Measurements from ENCODE around the gene WDR88.
"Not testable (repeated sequence)": the region's sequence is repeated elsewhere in the genome, so short reads cannot be mapped to it uniquely, and the experiment has no call there.

WDR88 gene, protein sequence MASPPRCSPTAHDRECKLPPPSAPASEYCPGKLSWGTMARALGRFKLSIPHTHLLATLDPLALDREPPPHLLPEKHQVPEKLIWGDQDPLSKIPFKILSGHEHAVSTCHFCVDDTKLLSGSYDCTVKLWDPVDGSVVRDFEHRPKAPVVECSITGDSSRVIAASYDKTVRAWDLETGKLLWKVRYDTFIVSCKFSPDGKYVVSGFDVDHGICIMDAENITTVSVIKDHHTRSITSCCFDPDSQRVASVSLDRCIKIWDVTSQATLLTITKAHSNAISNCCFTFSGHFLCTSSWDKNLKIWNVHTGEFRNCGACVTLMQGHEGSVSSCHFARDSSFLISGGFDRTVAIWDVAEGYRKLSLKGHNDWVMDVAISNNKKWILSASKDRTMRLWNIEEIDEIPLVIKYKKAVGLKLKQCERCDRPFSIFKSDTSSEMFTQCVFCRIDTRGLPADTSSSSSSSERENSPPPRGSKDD

DNA sequence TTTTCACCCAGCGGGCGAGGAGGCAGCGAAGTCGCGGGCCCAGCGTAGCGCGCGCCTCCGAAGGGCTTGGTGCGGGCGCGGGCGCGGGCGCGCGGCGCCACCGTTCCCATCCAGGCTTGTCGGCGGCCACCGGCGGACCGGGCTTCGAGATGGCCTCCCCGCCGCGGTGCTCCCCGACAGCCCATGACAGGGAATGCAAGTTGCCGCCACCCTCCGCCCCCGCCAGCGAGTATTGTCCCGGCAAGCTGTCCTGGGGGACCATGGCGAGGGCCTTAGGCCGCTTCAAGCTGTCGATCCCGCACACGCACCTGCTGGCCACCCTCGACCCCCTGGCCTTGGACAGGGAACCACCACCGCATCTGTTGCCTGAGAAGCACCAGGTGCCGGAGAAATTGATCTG lies at the start of gene WDR88:
TSS of gene WDR88 (plus strand) at position 94 of the 400 bp plus-strand sequence. CDS start at position 150, 56 bp downstream.
- DNase-seq, result no peak

DNA sequence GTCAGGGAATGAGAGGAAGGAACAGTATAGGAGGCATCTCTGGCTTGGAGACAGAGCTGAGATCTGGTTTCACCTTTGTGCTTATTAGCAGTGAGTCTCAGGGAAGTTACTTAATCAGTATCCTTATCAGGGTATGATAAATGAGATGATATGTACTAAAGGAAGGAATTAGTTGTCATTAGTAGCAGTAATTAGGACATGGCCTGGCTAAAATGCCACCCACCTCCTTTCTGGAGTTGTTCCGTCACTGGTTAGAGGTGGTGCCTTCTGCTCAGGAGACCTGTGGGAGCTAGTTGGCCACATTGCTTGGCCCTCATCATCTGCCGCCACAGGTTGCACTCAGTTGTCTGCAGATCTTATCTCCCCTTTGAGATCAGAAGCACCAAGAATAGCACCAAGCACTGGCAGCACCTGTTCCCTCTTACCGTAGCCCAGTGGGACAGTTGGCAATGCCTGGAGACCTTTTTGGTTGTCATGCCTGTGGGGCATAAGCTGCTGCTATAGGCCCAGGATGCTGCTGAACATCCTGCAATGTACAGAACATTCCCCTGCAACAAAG lies 46.3 kb upstream of the WDR88 start:
- no peak for DNase-seq

DNA sequence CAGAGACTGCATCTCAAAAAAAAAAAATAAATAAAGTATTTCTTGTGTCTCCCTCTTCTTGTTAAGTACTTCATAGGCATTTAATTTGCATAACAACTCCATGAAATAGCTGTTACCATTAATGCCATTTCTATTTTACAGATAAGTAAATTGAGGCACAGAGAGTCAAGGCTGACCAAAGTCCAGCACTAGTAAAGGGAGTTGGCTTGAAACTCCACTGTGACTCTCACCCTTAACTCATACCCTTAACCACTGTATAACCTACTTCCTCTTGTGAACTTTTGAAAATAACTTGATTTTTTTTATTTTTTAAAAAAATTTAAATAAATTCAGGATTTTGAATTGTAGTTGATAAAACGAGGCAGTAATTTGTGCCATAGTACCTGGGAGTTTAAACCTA lies 45.0 kb upstream of the WDR88 start:
- DNase-seq, result no peak

DNA sequence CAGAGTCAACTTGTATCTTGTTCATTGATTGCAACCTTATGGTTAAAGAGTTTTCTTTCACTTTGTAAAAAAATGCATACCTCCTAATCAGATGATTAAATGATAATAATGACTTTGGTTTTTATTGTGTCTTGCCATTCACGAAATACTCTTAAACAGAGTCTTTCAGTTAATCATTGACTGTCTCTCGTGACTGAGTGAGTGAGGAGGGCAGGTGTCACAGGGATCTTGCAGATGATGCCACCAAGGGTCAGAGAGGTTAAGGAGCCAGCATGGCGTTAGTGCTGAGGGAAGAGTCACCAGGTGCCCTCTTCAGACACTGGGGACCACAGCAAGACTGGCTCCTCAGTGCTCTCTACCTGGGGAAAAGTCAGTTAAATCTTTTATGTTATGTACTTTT lies 42.9 kb upstream of the WDR88 start:
- DNase-seq, result no peak

DNA sequence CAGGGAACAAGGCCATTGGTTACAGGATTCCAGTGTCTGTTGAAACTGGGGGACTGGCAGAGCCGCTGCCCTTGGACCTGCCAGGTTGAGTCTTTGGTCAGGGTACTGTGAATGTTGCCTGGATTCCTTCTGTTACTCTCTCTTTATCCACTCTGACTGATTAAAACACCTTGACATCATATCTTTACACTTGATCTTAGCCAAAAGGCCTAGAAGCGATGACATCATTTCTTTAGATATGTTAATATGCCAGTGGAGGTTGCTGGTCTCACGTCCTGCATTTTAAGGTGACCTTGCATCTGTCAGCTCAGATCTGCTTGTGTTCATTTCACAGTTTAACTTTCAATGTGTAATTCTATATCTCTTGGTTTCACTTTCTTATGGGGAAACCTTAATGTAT lies 41.7 kb upstream of the WDR88 start:
- no peak for DNase-seq

DNA sequence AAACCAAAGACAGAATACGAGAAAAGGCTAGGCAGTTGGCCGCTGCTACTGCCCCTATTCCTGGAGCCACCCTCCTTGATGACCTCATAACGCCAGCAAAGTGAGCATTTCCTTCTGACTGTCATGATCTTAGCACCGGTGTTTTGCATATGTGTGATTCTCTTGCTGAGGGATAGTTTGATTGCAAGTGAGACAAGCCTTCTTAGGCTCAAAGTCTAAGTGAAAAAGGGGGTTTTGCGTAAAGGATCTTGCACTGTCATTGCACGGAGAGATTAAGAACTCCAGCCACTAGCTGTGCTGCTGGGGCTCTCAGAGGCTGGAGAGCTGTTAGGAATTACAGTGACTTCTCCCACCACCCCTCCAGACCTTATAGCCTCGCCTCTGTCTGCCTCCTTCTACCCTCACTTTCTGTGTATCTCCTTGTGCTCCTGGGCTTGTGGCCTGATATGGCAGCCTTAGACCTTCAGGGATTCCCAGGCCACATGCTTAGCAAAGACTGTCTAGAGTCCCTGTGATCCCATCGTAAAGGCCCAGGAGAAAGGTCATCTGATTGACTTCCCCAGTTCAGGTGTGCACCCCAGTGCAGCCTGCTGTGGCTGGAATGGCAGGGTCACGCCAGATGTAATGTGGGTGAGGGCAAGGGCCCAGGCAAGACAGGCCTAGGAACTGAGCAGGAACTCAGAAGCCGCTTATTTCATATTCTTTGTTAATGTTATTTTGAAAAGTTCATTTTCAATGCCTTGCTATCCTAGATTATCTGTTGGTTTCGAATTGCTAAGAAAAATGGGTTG lies 38.3 kb upstream of the WDR88 start:
- DNase-seq, result no peak

DNA sequence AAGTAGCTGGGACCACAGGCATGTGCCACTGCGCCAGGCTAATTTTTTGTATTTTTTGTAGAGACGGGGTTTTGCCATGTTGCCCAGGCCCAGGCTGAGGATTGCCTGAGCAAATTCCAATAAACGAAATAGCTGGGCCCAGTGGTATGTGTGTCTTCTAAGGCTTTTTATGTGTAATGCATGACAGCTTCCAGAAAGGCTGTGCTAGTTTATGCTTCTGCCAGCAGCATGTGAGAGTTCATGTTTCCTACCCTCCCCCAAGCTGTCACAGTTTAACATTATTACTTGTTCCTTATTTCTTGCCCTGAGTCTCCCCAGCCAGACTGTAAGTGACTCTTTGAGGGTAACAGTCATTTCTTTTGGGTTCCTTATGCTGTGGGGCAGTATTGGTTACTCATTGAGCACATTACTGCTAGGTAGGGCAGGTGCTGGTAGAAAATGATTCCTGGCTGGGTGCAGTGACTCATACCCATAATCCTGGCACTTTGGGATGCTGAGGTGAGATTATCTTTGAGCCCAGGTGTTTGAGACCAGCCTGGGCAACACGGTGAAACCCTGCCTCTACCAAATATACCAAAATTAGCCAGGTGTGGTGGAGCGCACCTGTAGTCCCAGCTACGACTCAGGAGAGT lies 37.4 kb upstream of the WDR88 start:
- DNase-seq, result no peak

DNA sequence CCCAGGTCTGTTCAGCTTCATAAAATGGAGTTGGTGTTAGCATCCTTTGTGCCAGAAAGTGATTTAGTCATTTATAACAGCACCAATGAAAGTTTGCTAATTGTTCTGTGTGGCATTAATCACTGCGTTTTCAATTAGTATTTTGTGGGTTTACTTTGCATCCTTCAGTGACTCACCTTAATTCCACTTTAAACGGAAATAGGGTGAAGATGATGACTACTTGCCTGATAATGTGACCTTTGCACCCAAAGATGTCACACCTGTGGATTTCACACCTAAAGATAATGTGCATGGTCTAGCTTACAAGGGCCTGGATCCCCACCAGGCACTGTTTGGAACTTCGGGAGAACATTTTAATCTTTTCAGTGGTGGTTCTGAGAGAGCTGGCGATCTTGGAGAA lies 35.9 kb upstream of the WDR88 start:
- DNase-seq, result no peak

DNA sequence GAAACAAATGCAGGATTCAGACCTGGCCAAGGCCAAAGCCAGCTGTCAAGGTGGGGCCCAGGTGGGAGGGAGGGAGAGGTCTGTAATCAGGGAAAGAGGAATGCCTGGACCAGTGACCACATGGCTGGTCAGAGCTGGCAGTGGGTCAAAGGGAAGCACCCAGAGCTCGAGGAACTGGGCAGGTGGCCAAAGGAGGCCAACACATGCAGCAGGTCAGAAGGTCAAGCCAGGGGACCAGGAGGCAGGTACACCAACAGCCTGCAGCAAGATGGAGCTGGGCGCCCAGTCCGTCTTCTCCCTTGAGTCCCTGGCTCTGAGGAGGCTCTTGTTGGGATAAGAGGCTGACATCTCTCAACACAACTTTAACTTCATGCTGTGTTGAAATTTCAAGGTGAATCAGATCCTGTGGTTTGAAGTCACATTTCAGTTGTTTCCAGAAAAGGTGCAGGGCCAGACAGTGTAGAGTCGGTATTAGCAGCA lies 33.8 kb upstream of the WDR88 start:
- DNase-seq, result no peak

DNA sequence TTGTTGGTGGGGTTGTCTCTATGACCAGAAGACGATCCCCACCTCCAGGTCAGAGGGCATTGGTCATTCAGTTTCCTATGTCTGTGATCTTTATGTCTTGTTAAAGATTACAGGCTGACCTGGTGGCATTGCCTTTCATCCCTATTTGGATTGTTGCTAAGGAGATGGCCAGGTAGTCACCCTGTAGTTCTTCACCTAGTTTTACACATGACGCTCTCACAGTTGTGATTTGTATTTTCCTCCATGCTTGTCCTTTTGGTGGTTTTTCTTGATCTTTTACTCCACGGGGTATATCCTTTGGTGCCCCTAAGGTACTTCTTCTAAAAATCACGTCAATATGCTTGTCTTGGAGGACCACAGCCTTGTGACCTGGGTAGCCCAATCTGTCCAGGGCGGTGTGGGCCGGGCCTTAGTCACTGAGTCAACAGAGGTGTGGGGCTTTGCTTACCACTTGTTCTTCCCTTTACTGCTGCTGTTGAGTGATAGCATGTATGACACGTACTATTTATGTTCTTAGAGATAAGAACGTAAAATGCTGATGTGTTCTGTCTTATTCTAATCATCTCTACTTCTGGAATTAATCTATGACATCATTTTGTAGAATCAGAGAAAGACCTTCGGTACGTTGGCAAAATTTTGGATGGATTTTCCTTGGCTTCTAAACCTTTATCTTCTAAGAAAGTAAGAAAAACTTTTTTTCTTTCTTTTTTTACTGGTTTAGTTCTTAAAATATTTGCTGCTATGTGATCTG lies 30.8 kb upstream of the WDR88 start:
- no peak for DNase-seq

DNA sequence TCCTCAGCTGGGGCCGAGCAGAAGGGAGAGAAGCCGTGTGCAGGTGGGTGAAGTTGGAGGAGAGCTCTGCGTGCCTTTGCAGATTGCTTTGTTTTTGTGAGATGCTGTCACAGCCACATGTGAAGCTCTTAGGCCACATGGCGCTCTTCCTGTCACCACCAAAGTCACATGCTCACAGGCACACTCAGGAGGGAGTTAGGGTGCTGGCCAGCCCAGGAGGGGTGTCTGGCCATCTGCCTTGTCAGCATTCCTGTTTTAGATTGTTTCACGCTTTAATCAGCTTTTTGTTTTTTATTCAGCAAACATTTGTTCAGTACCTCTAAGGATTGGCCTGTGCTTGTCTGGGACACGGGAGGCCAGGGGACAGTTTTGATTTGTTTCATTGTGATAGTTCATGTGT lies 29.0 kb upstream of the WDR88 start:
- no peak for DNase-seq

DNA sequence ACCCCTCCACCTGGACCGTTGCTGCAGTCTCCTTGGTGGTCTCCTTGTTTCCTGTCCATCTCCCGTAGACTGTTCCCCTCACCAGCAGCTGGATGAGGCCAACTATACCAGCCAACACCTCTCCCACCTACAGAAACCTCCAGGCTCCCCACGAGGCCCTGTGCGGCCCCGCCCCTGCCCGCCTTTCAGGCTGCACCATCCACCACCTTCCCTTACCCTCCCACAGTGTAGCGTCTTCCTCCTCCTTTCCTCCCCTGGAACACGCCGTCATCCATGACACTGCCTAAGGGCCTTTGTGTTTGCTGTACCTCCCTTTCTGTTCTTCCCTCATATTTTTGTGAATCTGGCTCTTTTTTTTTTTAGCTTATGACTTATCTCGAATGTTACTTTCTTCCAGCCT lies 23.8 kb upstream of the WDR88 start:
- no peak for DNase-seq

DNA sequence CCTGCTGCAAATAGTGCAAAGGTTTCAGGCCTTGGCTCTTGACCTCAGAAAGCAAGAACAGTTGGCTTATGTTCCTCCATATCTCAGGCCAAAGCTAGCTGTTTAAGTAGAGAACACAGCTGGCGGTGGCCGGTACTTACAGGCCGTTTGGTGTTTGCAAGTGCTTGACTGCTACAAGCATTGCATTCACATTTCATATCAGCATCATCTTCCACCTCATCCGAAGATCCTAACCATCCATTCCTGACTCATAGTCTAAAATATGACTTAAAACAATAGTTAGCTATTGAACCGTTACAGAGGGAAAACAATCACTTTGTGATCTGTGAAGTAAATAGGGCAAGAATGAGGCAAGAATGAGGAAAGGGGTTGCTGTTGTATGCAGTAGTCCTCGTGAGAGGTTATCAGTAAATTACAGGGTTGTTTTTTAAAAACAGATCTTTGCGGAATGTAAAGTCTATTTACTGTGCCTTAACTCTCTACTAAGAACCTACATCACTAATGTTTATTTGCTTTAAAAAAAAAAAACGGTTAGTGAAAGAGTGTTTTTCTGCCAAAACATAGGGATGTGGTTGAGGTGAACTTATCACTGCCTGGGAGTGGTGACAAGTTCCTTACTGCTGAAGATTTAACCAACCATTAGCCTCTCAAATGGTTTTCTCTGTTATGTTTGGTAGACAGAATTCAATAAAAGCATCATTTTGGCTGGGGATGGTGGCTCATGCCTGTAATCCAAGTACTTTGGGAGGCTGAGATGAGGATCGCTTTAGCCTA lies 21.6 kb upstream of the WDR88 start:
- no peak for DNase-seq

DNA sequence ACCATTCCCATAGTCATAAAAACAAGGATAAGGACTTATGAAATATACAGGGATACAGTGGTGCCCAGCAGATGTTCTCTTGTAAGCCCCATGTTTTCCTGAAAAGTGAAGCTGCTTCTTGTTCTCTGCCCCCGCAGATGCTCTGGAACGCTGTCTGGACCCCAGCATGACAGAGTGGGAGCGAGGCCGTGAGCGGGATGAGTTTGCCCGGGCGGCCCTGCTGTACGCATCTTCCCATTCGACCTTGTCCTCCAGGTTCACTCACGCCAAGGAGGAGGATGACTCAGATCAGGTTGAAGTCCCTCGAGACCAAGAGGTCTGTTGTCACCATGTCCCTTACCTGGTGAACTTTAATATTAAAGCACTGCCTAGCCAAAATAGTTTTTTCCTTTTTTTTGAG lies 20.3 kb upstream of the WDR88 start:
- no peak for DNase-seq

DNA sequence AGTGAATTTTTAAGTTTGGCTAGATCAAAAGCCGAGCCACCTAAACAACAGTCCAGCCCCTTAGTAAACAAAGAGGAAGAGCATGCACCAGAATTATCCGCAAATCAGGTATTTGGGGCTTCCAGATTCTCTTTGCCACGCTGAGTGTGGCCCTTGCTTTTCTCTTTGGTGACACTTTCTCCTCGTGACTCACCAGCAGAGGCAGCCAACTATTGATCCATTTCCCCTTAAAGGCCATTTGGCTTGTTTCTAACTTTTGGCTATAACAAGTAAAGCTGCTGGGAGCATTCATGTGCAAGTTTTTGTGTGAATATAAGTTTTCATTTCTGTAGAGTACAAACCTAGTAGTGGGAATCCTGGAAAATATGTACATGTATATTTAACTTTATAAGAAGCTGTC lies 17.6 kb upstream of the WDR88 start:
- no peak for DNase-seq

DNA sequence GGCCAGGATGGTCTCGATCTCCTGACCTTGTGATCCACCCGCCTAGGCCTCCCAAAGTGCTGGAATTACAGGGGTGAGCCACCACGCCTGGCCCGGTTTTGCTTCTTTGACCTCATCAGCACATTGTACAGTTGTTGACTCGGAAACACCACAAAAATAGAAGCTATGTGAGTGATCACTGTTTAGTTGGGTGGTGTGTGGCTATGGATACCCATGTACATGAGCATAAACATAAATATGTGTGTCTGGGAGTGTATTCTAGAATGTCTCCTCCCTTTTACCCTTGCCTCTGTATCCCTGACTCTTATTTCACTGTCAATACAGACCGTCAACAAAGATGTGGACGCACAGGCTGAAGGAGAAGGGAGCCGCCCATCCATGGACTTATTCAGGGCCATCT lies 14.4 kb upstream of the WDR88 start:
- DNase-seq, result no peak

DNA sequence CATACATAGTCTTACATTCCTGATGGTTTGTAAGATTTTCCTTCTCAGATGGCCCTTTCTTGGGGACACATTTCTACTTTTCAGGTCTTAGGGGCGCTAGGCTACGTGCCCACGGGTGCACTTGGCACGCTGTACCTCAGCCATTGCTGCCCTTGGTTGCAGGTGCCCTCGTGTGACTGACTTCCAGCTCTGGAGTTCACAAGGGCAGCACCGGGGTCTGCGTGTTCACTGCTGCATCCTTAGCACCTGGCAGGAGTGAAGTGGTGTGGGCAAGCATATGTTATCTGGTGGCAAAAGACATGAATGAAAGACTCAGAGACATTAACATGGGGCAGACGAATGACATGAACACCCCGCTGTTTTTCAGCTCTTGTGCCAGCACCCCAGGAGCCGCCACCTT lies 13.3 kb upstream of the WDR88 start:
- no peak for DNase-seq

DNA sequence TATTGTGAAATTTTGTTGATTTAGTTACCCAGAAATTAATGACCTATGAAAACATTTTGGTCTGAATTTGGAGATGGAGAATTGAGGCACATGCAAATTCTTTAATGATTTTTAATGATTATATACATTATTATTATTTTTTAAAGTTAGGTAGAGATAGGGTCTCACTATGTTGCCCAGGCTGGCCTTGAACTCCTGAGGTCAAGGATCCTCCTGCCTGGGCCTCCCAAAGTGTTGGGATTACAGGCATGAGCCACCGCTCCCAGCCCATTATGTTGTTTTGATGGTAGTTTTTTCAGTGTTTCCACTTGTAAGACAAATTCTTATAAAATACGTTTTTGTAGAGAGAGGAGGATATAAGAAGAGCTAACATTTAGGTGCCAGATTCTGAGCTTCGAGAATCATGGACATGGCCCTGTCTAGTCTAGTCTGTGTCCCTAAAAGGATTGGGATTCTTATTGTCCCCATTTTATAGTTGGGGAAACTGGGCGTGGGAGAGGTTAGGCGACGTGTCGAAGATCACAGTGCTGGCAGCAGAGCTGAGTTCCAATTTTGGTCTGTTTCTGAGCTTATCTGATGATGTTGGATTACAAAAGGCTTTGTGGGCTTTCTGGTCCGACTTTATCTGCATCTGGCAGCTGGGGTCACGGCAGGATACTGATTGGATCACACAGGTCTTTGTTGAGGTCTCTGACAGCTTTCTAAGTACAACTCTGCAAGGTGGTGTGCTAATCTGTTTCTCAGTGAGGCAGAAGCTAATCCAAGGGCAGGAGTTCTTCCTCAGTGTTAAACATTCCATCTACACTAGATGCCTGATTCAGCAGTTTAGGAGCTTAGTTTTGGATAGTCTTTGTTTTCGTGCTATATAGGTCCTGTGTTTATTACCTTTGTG lies 7.5 kb upstream of the WDR88 start:
- DNase-seq, result no peak

DNA sequence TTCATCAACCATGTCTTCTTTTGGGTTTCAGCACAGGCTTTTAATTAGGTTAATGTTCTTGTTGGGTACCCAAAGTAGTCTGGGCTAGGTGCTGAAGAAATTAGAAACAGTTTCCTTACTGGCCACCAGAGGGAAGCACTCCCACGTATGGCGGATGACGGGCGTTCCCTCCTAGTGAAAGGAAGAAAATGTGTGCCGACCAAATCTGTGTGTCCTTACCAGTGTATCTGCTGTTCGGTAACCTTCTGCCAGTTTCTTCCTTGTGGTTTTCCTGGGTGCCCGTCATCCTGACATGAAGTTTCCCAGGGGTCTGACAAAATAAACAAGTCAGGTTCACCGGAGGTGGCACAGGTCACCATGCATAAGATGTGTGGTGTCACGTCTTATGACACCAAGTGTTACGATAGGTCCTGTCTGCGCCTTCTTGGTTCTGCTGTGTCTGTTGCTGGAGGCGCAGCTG lies 6.0 kb upstream of the WDR88 start:
- DNase-seq, result no peak

DNA sequence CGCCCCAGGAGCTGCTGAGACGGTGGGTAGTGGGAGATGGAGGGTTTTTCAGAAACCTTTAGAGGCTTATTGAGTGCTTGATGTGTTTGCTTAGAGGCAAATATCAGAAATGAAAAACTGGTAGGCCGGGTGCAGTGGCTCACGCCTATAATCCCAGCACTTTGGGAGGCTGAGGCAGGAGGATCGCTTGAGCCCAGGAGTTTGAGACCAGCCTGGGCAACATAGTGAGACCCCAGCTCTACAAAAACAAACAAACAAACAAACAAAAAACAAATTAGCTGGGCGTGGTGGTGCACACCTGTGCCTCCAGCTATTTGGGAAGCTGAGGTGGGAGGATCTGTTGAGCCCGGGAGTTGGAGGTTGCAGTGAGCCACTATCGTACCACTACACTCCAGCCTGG lies 5.2 kb upstream of the WDR88 start:
- not testable (repeated sequence) for DNase-seq

DNA sequence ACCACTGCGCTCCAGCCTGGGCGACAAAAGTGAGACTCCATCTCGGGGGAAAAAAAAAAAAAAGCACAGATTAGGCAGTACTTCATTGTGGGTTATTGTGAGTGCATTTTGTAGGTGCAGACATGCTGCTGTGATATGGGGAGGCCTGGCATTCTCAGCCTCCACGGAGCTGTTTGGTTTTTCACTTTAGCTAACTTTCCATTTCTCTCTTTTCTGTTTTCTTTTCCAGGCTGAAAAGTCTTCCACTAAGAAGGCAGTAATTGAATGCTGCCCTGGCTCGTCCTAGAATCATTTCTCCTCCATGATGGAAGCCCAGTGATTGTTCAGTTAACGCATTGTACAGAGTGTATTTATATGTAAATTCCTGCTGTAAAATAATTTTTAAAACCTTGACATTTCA lies 2.0 kb upstream of the WDR88 start:
- no peak for DNase-seq

All from SIG-M5 (cell line).